ENCODE measurements around the gene SNX8.

- TF ChIP-seq, protein P1, sequence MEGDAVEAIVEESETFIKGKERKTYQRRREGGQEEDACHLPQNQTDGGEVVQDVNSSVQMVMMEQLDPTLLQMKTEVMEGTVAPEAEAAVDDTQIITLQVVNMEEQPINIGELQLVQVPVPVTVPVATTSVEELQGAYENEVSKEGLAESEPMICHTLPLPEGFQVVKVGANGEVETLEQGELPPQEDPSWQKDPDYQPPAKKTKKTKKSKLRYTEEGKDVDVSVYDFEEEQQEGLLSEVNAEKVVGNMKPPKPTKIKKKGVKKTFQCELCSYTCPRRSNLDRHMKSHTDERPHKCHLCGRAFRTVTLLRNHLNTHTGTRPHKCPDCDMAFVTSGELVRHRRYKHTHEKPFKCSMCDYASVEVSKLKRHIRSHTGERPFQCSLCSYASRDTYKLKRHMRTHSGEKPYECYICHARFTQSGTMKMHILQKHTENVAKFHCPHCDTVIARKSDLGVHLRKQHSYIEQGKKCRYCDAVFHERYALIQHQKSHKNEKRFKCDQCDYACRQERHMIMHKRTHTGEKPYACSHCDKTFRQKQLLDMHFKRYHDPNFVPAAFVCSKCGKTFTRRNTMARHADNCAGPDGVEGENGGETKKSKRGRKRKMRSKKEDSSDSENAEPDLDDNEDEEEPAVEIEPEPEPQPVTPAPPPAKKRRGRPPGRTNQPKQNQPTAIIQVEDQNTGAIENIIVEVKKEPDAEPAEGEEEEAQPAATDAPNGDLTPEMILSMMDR (IDR thresholded peaks at IDR 0.05; ENCODE audit: poor library complexity): no peak
- TF ChIP-seq EZH2 (IDR thresholded peaks at IDR 0.05; ENCODE audit: borderline replicate concordance) (no peak), EZH2phosphoT487 (IDR thresholded peaks at IDR 0.05; ENCODE audit: low read depth, severe bottlenecking, unreplicated experiment) (no peak)
These were observed 91.7 kb downstream of the SNX8 start for GRCh38 chr7:2222516-2222915.

All from hepatocyte (in vitro differentiated cells).